ENCODE results near the gene ASIC1.

GRCh38 chr12:50059440-50060119 lies 2.2 kb downstream of the ASIC1 start:
- TF ChIP-seq TAF1 (IDR thresholded peaks at IDR 0.05; ENCODE audit: borderline replicate concordance, low read depth, low read length) (no peak), POLR2A (IDR thresholded peaks at IDR 0.05; ENCODE audit: low read depth, low read length) (no peak)

Data from GM12892 (cell line).